Stimulated activated naive B cell treated with anti-CD40 and anti-IgM and Interleukin-4, amounts not matched to agents 10 μg/mL and 1 μg/mL and 100 μg/mL, for 72 hours (primary cell): Measurements from ENCODE around the gene CD200R1.

Experiments used
- ATAC-seq, 2 donors: fragments of 150-1000 bp; cut with Tn5 transposase; replicated peaks; 2 replicates each; pipeline ENCODE4 v1.10.0; 2021; ENCODE audit warnings: moderate library complexity in 1 of 2
- DNase-seq: peaks from one replicate; pipeline ENCODE4 v3.0.0; 2021
- H3K27ac Mint-ChIP-seq: one replicate; pipeline ENCODE4 v1.8.0; 2022; ENCODE audit warnings: mild to moderate bottlenecking, mixed read lengths
- H3K27me3 Mint-ChIP-seq, 2 donors: one replicate each; pipeline ENCODE4 v1.8.0; 2022; ENCODE audit warnings: mixed read lengths in 2 of 2
- H3K36me3 Mint-ChIP-seq, 2 donors: one replicate each; pipeline ENCODE4 v1.8.0; 2022; ENCODE audit warnings: mixed read lengths in 2 of 2, mild to moderate bottlenecking in 1 of 2
- H3K4me1 Mint-ChIP-seq, 2 donors: one replicate each; pipeline ENCODE4 v1.8.0; 2022; ENCODE audit warnings: mixed read lengths in 2 of 2, mild to moderate bottlenecking in 1 of 2
- H3K4me3 Mint-ChIP-seq, 2 donors: one replicate each; pipeline ENCODE4 v1.8.0; 2022; ENCODE audit warnings: mild to moderate bottlenecking in 2 of 2, mixed read lengths in 2 of 2, moderate library complexity in 1 of 2
- H3K9me3 Mint-ChIP-seq, 2 donors: one replicate each; pipeline ENCODE4 v1.8.0; 2022; ENCODE audit warnings: mixed read lengths in 2 of 2, mild to moderate bottlenecking in 1 of 2

The CD200R1 gene

GRCh38 chr3:112974894-112975293 is at the start of gene CD200R1:
Gene CD200R1 (minus strand): TSS chr3:112975103. CDS start chr3:112974857, 246 bp downstream.
- H3K4me3 Mint-ChIP-seq: peak within 1 kb of the TSS; percentile 75 to 76
- H3K27me3 Mint-ChIP-seq: peaks cover 0 to 5% of the 10 kb centered on the region in 2 donors
- peak within 1 kb of the TSS; percentile 80 for H3K27ac Mint-ChIP-seq
- DNase-seq: peak; percentile 9
- peaks cover 42 to 60% of the 10 kb centered on the region in 2 donors for H3K4me1 Mint-ChIP-seq
- ATAC-seq: peak; percentile 28 to 33
- H3K9me3 Mint-ChIP-seq: no peaks in the 10 kb centered on the region
- H3K36me3 Mint-ChIP-seq: no peaks in the 10 kb centered on the region

GRCh38 chr3:113021471-113021870 is 46.6 kb upstream of the CD200R1 start:
- no peak for ATAC-seq
- DNase-seq: no peak
- H3K4me1 Mint-ChIP-seq: peaks cover 28 to 32% of the 10 kb centered on the region in 2 donors
- no peaks in the 10 kb centered on the region for H3K27me3 Mint-ChIP-seq
- no peak overlapping the region for H3K27ac Mint-ChIP-seq
- peaks cover 2 to 16% of the 10 kb centered on the region in 2 donors for H3K36me3 Mint-ChIP-seq
- no peak overlapping the region for H3K4me3 Mint-ChIP-seq
- H3K9me3 Mint-ChIP-seq: peaks cover 0 to 2% of the 10 kb centered on the region in 2 donors

- Mint-ChIP-seq H3K4me1 (peaks cover 33 to 41% of the 10 kb centered on the region in 2 donors), H3K27ac (peak overlapping the region; percentile 97), H3K4me3 (peak overlapping the region; percentile 90 to 97), H3K36me3 (peaks cover 8 to 30% of the 10 kb centered on the region in 2 donors), H3K27me3 (no peaks in the 10 kb centered on the region), H3K9me3 (peaks cover 0 to 2% of the 10 kb centered on the region in 2 donors)
- ATAC-seq (peak; percentile 90 to 94), DNase-seq (peak; percentile 85)
Measured at GRCh38 chr3:113019182-113020137, 44.6 kb upstream of the CD200R1 start.

GRCh38 chr3:113018536-113019181 is 43.8 kb upstream of the CD200R1 start:
- Mint-ChIP-seq H3K4me3 (peak overlapping the region; percentile 90 to 97), H3K36me3 (peaks cover 10 to 29% of the 10 kb centered on the region in 2 donors), H3K4me1 (peaks cover 33 to 43% of the 10 kb centered on the region in 2 donors), H3K27ac (peak overlapping the region; percentile 97), H3K9me3 (peaks cover 0 to 2% of the 10 kb centered on the region in 2 donors), H3K27me3 (no peaks in the 10 kb centered on the region)
- DNase-seq: no peak
- peak in 1 of 2 donors; percentile 2 for ATAC-seq

GRCh38 chr3:113013593-113013992 is 38.7 kb upstream of the CD200R1 start:
- H3K4me3 Mint-ChIP-seq: no peak overlapping the region
- no peaks in the 10 kb centered on the region for H3K27me3 Mint-ChIP-seq
- DNase-seq (no peak), ATAC-seq (no peak)
- no peaks in the 10 kb centered on the region for H3K9me3 Mint-ChIP-seq
- peaks cover 23 to 46% of the 10 kb centered on the region in 2 donors for H3K36me3 Mint-ChIP-seq
- H3K27ac Mint-ChIP-seq: no peak overlapping the region
- peaks cover 20 to 35% of the 10 kb centered on the region in 2 donors for H3K4me1 Mint-ChIP-seq

GRCh38 chr3:113008117-113008516 is 33.2 kb upstream of the CD200R1 start:
- Mint-ChIP-seq H3K27me3 (no peaks in the 10 kb centered on the region), H3K36me3 (peaks cover 25 to 64% of the 10 kb centered on the region in 2 donors), H3K4me3 (no peak overlapping the region), H3K4me1 (peaks cover 3 to 8% of the 10 kb centered on the region in 2 donors), H3K9me3 (no peaks in the 10 kb centered on the region), H3K27ac (no peak overlapping the region)
- ATAC-seq (no peak), DNase-seq (no peak)

- H3K9me3 Mint-ChIP-seq: no peaks in the 10 kb centered on the region
- H3K4me1 Mint-ChIP-seq: peaks cover 3% of the 10 kb centered on the region in 2 donors
- peaks cover 20 to 56% of the 10 kb centered on the region in 2 donors for H3K36me3 Mint-ChIP-seq
- H3K27ac Mint-ChIP-seq: no peak overlapping the region
- no peak for ATAC-seq
- H3K27me3 Mint-ChIP-seq: no peaks in the 10 kb centered on the region
- DNase-seq: no peak
- no peak overlapping the region for H3K4me3 Mint-ChIP-seq
Measured at GRCh38 chr3:113006359-113007056, 31.6 kb upstream of the CD200R1 start.

GRCh38 chr3:113005611-113006010 is 30.7 kb upstream of the CD200R1 start:
- peaks cover 5 to 12% of the 10 kb centered on the region in 2 donors for H3K4me1 Mint-ChIP-seq
- ATAC-seq (no peak), DNase-seq (no peak)
- H3K36me3 Mint-ChIP-seq: peaks cover 22 to 55% of the 10 kb centered on the region in 2 donors
- no peak overlapping the region for H3K27ac Mint-ChIP-seq
- H3K9me3 Mint-ChIP-seq: no peaks in the 10 kb centered on the region
- H3K4me3 Mint-ChIP-seq: no peak overlapping the region
- no peaks in the 10 kb centered on the region for H3K27me3 Mint-ChIP-seq

- peak overlapping the region; percentile 37 for H3K27ac Mint-ChIP-seq
- H3K27me3 Mint-ChIP-seq: no peaks in the 10 kb centered on the region
- no peak overlapping the region for H3K4me3 Mint-ChIP-seq
- peaks cover 7 to 16% of the 10 kb centered on the region in 2 donors for H3K4me1 Mint-ChIP-seq
- no peaks in the 10 kb centered on the region for H3K9me3 Mint-ChIP-seq
- DNase-seq (no peak), ATAC-seq (peak in 1 of 2 donors; percentile 31)
- H3K36me3 Mint-ChIP-seq: peaks cover 16 to 55% of the 10 kb centered on the region in 2 donors
Measured at GRCh38 chr3:113002679-113003078, 27.8 kb upstream of the CD200R1 start.

- H3K4me1 Mint-ChIP-seq: peaks cover 7 to 16% of the 10 kb centered on the region in 2 donors
- H3K27ac Mint-ChIP-seq: no peak overlapping the region
- no peak overlapping the region for H3K4me3 Mint-ChIP-seq
Measured at GRCh38 chr3:113002037-113002436, 27.1 kb upstream of the CD200R1 start.

GRCh38 chr3:113000691-113001090 is 25.8 kb upstream of the CD200R1 start:
- ATAC-seq (no peak), DNase-seq (no peak)
- no peaks in the 10 kb centered on the region for H3K27me3 Mint-ChIP-seq
- H3K4me1 Mint-ChIP-seq: peaks cover 7 to 16% of the 10 kb centered on the region in 2 donors
- no peaks in the 10 kb centered on the region for H3K9me3 Mint-ChIP-seq
- H3K36me3 Mint-ChIP-seq: peaks cover 7 to 41% of the 10 kb centered on the region in 2 donors
- no peak overlapping the region for H3K4me3 Mint-ChIP-seq
- no peak overlapping the region for H3K27ac Mint-ChIP-seq

More at GRCh38 chr3:113002037-113002436, 27.1 kb upstream of the CD200R1 start:
- DNase-seq (no peak), ATAC-seq (no peak)
- H3K9me3 Mint-ChIP-seq: no peaks in the 10 kb centered on the region
- H3K36me3 Mint-ChIP-seq: peaks cover 14 to 51% of the 10 kb centered on the region in 2 donors
- no peaks in the 10 kb centered on the region for H3K27me3 Mint-ChIP-seq

GRCh38 chr3:112995800-112996199 is 20.9 kb upstream of the CD200R1 start:
- Mint-ChIP-seq H3K4me1 (peaks cover 8 to 17% of the 10 kb centered on the region in 2 donors), H3K9me3 (no peaks in the 10 kb centered on the region), H3K27me3 (no peaks in the 10 kb centered on the region), H3K27ac (no peak overlapping the region), H3K36me3 (peaks cover 0 to 24% of the 10 kb centered on the region in 2 donors), H3K4me3 (no peak overlapping the region)
- no peak for ATAC-seq
- DNase-seq: no peak

- no peaks in the 10 kb centered on the region for H3K27me3 Mint-ChIP-seq
- no peaks in the 10 kb centered on the region for H3K9me3 Mint-ChIP-seq
- ATAC-seq: peak; percentile 93 to 95
- peak within 1 kb of the TSS; percentile 97 for H3K27ac Mint-ChIP-seq
- H3K4me1 Mint-ChIP-seq: peaks cover 14 to 21% of the 10 kb centered on the region in 2 donors
- H3K4me3 Mint-ChIP-seq: peak within 1 kb of the TSS; percentile 87 to 88
- DNase-seq: peak; percentile 88
- H3K36me3 Mint-ChIP-seq: peaks cover 0 to 6% of the 10 kb centered on the region in 2 donors
Measured at GRCh38 chr3:112990672-112991602, 16.0 kb upstream of the CD200R1 start, which contains the start of gene GTPBP8. Gene GTPBP8 (plus strand): TSS chr3:112990984. CDS start chr3:112991000, 16 bp downstream.
